ENCODE results near the gene ATPAF1. TPM values are rescaled to one million over a fixed set of nuclear protein-coding genes. Genes with fewer than 3 reads are reported as not detected.

The ATPAF1 gene
- polyA plus RNA-seq, 1 experiment = 85.6 TPM

DNA sequence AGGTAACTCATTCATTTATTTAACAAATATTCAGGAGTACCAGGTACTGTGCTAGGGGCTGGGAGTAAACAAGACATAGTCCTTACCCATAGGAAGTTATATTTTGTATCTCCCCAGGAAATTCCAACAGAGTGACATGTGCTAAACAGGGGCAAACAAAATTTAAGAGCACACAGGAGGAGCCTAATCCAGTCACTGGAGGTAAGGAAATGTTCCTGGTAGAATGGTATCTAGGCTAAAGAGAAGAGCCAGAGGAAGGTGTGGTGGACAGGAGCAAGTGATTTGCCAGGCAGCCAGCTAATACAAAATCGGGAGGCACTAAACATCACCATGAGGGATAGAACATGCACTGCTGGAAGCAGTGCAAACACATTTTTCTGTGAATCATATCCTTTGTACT is 13.9 kb upstream of the ATPAF1 start:
- POLR2A ChIA-PET = no interaction called here
- H3K9me3 ChIP-seq (ENCODE audit: control insufficient read depth, insufficient read depth, low read length) = no peaks in the 10 kb centered on the region
- no peak overlapping the region for H3K4me3 ChIP-seq (ENCODE audit: low read depth, low read length)
- H3K27me3 ChIP-seq (ENCODE audit: control insufficient read depth, insufficient read depth, low read length) = no peaks in the 10 kb centered on the region
- no peak for DNase-seq (ENCODE audit: low read depth, low spot score)
- TF ChIP-seq, protein P1, sequence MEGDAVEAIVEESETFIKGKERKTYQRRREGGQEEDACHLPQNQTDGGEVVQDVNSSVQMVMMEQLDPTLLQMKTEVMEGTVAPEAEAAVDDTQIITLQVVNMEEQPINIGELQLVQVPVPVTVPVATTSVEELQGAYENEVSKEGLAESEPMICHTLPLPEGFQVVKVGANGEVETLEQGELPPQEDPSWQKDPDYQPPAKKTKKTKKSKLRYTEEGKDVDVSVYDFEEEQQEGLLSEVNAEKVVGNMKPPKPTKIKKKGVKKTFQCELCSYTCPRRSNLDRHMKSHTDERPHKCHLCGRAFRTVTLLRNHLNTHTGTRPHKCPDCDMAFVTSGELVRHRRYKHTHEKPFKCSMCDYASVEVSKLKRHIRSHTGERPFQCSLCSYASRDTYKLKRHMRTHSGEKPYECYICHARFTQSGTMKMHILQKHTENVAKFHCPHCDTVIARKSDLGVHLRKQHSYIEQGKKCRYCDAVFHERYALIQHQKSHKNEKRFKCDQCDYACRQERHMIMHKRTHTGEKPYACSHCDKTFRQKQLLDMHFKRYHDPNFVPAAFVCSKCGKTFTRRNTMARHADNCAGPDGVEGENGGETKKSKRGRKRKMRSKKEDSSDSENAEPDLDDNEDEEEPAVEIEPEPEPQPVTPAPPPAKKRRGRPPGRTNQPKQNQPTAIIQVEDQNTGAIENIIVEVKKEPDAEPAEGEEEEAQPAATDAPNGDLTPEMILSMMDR (IDR thresholded peaks at IDR 0.05; ENCODE audit: low read depth, low read length) = no peak
- CTCF ChIA-PET = interaction anchor here (0.9 kb wide), 1 partner anchor 43 kb away, joined by 4 read pairs; no protein-coding TSS in a partner anchor
- no peak overlapping the region for H3K27ac ChIP-seq (ENCODE audit: low read depth, low read length)

DNA sequence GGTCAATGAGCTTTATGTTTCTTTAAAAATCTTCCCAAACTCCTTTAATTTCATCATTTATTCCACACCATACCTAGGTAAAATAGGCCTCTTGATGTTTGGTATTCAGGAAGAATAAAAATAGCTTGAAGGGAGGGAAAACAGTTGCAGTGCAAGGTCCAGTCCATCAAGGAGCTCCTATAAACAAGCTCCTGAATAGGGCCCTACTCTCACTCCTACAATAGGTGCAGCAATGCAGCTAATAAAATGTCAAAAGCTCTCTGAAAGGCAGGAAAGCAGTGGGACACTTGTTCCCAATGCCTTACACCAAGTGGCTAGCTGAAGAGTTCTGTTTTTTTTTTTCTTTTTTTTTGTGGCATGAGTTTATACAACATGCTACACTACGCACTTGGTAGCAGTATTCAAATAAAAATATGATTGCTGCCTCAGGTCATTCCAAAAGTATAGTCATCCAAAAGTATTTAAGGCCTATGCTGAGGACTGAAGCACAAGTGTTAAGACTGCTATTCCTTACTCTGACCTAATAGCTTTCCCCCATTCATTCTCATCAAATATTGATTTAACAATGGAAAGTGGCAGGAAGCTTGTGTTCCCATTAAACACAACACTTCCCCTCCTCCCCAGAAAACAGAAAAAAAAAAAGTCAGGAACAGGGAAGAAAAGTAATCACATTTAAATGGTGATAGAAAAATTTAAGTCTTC is 13.3 kb upstream of the ATPAF1 start:
- Histone ChIP-seq H3K9me3 (ENCODE audit: control insufficient read depth, insufficient read depth, low read length) (no peaks in the 10 kb centered on the region), H3K27ac (ENCODE audit: low read depth, low read length) (no peak overlapping the region), H3K27me3 (ENCODE audit: control insufficient read depth, insufficient read depth, low read length) (no peaks in the 10 kb centered on the region), H3K4me3 (ENCODE audit: low read depth, low read length) (no peak overlapping the region)
- DNase-seq (ENCODE audit: low read depth, low spot score) = no peak
- CTCF ChIA-PET = interaction anchor here (0.7 to 0.9 kb wide), 3 partner anchors 43 to 275 kb away, joined by 3 to 7 read pairs (median 4); no protein-coding TSS in a partner anchor
- TF ChIP-seq, protein P1 (IDR thresholded peaks at IDR 0.05; ENCODE audit: low read depth, low read length) = no peak
- POLR2A ChIA-PET = no interaction called here

DNA sequence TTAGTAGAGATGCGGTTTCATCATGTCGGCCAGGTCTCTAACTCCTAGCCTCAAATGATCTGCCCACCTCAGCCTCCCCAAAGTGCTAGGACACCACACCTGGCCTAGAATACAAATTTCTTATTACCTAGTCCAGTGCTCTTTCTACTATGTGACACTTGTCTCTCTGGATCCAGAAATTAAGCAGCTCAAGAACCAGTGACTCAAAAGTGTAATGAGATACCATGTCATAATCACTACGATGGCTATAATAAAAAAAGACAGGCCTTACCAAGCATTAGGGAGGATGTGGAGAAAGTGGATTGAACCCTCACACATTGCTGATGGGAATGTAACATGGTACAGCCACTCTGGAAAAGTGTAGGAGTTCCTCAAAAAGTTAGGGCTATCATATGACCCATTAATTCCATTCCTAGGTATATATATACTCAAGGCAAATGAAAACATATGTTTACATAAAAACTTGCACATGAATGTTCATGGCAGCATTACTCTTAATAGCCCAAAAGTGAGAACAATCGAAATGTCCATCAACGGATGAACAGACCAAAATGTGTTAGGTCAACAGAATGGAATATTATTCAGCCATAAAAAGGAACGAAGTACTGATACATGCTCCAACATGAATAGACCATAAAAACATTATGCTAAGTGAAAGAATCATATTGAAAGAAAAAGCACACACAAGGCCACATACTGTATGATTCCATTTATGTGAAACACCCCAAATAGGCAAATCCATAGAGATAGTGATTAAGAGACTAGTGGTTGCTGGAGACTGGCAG is 11.8 kb upstream of the ATPAF1 start:
- DNase-seq (ENCODE audit: low read depth, low spot score) = no peak

DNA sequence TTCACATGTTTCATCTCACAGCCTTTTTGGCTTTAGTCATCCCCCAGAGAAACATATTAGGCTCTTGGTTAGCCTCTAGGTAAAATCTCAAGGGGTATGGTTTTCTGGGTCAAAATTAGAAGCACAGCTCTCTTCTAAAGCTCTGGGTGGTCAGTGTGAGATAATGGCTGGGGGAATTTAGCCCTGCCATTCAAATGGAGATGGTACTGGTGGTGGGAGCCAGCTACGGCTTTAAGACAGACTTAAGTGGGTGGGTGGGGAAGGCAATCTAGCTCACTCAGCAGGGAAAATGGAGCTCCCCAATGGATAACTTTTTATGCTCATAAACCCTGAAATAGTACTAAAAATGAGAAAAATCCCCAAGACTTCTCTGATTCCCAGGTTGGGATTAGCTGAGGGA is 9.2 kb upstream of the ATPAF1 start:
- no peak for DNase-seq (ENCODE audit: low read depth, low spot score)
- H3K27me3 ChIP-seq (ENCODE audit: control insufficient read depth, insufficient read depth, low read length) = no peaks in the 10 kb centered on the region
- CTCF ChIA-PET = interaction anchor here (0.6 to 1.9 kb wide), 3 partner anchors 47 to 231 kb away, joined by 3 to 4 read pairs (median 4); no protein-coding TSS in a partner anchor
- POLR2A ChIA-PET = no interaction called here
- TF ChIP-seq, protein P1 (IDR thresholded peaks at IDR 0.05; ENCODE audit: low read depth, low read length) = no peak
- H3K9me3 ChIP-seq (ENCODE audit: control insufficient read depth, insufficient read depth, low read length) = no peaks in the 10 kb centered on the region
- no peak overlapping the region for H3K4me3 ChIP-seq (ENCODE audit: low read depth, low read length)
- no peak overlapping the region for H3K27ac ChIP-seq (ENCODE audit: low read depth, low read length)

More for the DNA sequence above, 11.8 kb upstream of the ATPAF1 start:
- Histone ChIP-seq H3K27me3 (ENCODE audit: control insufficient read depth, insufficient read depth, low read length) (no peaks in the 10 kb centered on the region), H3K27ac (ENCODE audit: low read depth, low read length) (no peak overlapping the region), H3K4me3 (ENCODE audit: low read depth, low read length) (no peak overlapping the region), H3K9me3 (ENCODE audit: control insufficient read depth, insufficient read depth, low read length) (no peaks in the 10 kb centered on the region)
- ChIA-PET POLR2A (no interaction called here), CTCF (no interaction called here)
- TF ChIP-seq, protein P1 (IDR thresholded peaks at IDR 0.05; ENCODE audit: low read depth, low read length) = no peak

DNA sequence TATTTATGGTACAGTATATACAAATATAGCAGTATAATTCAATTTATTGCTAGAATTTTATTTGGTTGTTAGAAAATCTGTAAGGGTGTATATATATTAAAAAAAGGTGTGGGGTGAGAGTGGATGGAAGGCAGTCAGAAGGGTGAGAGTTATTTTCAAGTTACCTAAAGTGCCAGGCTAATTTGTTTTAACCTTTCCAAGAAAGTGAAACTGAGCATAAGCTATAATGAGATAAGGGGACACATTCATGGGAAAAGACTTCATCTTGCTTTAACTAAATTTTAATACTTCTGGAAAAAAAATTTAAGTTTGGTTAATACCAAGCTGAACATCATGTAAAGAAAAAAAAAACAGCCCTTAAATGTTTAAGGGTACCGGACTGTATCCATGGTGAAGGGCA is 8.4 kb upstream of the ATPAF1 start:
- Histone ChIP-seq H3K4me3 (ENCODE audit: low read depth, low read length) (no peak overlapping the region), H3K9me3 (ENCODE audit: control insufficient read depth, insufficient read depth, low read length) (no peaks in the 10 kb centered on the region), H3K27me3 (ENCODE audit: control insufficient read depth, insufficient read depth, low read length) (no peaks in the 10 kb centered on the region), H3K27ac (ENCODE audit: low read depth, low read length) (no peak overlapping the region)
- TF ChIP-seq, protein P1 (IDR thresholded peaks at IDR 0.05; ENCODE audit: low read depth, low read length) = no peak
- DNase-seq (ENCODE audit: low read depth, low spot score) = no peak
- CTCF ChIA-PET = interaction anchor here (1.4 to 1.9 kb wide), 2 partner anchors 48 to 54 kb away, joined by 4 read pairs; no protein-coding TSS in a partner anchor
- POLR2A ChIA-PET = no interaction called here

Data from AG04450 (cell line).